Activated naive CD4-positive, alpha-beta T cell treated with anti-CD3 and anti-CD28 coated beads, Interleukin-2, amount 10 ng/mL, durations not matched to agents 7 days and 5 days (primary cell): ENCODE measurements around the gene ELP5.

Experiments used
- CTCF ChIA-PET: fragments of 350-600 bp; sonication (Branson Sonifier 250); formaldehyde crosslinking; loops from one replicate; lab custom pipeline; 2021; ENCODE audit warnings: antibody characterized with exemption; lab: Charles Lee
- DNase-seq: peaks from one replicate; pipeline ENCODE4 v3.0.0-alpha.2; 2020
- H3K27ac Mint-ChIP-seq: one replicate; pipeline ENCODE4 v1.8.0; 2021; ENCODE audit warnings: mild to moderate bottlenecking, moderate library complexity, mixed read lengths
- H3K27me3 Mint-ChIP-seq: one replicate; pipeline ENCODE4 v1.8.0; 2021; ENCODE audit warnings: mild to moderate bottlenecking, mixed read lengths
- H3K36me3 Mint-ChIP-seq: one replicate; pipeline ENCODE4 v1.8.0; 2021; ENCODE audit warnings: mixed read lengths
- H3K4me1 Mint-ChIP-seq: one replicate; pipeline ENCODE4 v1.8.0; 2021; ENCODE audit warnings: mixed read lengths
- H3K4me3 Mint-ChIP-seq: one replicate; pipeline ENCODE4 v1.8.0; 2021; ENCODE audit warnings: mild to moderate bottlenecking, moderate library complexity, mixed read lengths
- H3K9me3 Mint-ChIP-seq: one replicate; pipeline ENCODE4 v1.8.0; 2021; ENCODE audit warnings: mixed read lengths

Gene ELP5

GRCh38 chr17:7223375-7223774 is 28.6 kb upstream of the ELP5 start:
- Mint-ChIP-seq H3K9me3 (no peaks in the 10 kb centered on the region), H3K4me1 (peaks cover 37% of the 10 kb centered on the region), H3K27ac (no peak overlapping the region), H3K4me3 (no peak overlapping the region), H3K36me3 (peaks cover 41% of the 10 kb centered on the region), H3K27me3 (peaks cover 8% of the 10 kb centered on the region)
- CTCF ChIA-PET = interaction anchor here (0.5 kb wide), 1 partner anchor 169 kb away, joined by 3 read pairs; no protein-coding TSS in a partner anchor
- DNase-seq = no peak

GRCh38 chr17:7224110-7224509 is 27.9 kb upstream of the ELP5 start:
- Mint-ChIP-seq H3K36me3 (peaks cover 45% of the 10 kb centered on the region), H3K4me3 (no peak overlapping the region), H3K27ac (no peak overlapping the region), H3K27me3 (peaks cover 4% of the 10 kb centered on the region), H3K4me1 (peaks cover 31% of the 10 kb centered on the region), H3K9me3 (no peaks in the 10 kb centered on the region)
- DNase-seq = no peak
- CTCF ChIA-PET = no interaction called here

- peaks cover under 1% of the 10 kb centered on the region for H3K27me3 Mint-ChIP-seq
- H3K27ac Mint-ChIP-seq = no peak overlapping the region
- H3K9me3 Mint-ChIP-seq = no peaks in the 10 kb centered on the region
- CTCF ChIA-PET = no interaction called here
- no peak overlapping the region for H3K4me3 Mint-ChIP-seq
- peaks cover 25% of the 10 kb centered on the region for H3K4me1 Mint-ChIP-seq
- H3K36me3 Mint-ChIP-seq = peaks cover 49% of the 10 kb centered on the region
- no peak for DNase-seq
Measured at GRCh38 chr17:7224661-7225111, 27.3 kb upstream of the ELP5 start.

GRCh38 chr17:7225711-7226331 is 26.2 kb upstream of the ELP5 start:
- Mint-ChIP-seq H3K9me3 (no peaks in the 10 kb centered on the region), H3K36me3 (peaks cover 56% of the 10 kb centered on the region)

GRCh38 chr17:7226721-7227710 is 25.0 kb upstream of the ELP5 start:
- Mint-ChIP-seq H3K27ac (no peak overlapping the region), H3K4me3 (no peak overlapping the region), H3K36me3 (peaks cover 53% of the 10 kb centered on the region), H3K9me3 (no peaks in the 10 kb centered on the region), H3K27me3 (no peaks in the 10 kb centered on the region), H3K4me1 (peaks cover 6% of the 10 kb centered on the region)
- no peak for DNase-seq
- CTCF ChIA-PET = no interaction called here

More at GRCh38 chr17:7225711-7226331, 26.2 kb upstream of the ELP5 start:
- CTCF ChIA-PET = no interaction called here
- no peak overlapping the region for H3K27ac Mint-ChIP-seq
- no peak for DNase-seq
- H3K4me3 Mint-ChIP-seq = no peak overlapping the region
- H3K4me1 Mint-ChIP-seq = peaks cover 16% of the 10 kb centered on the region
- no peaks in the 10 kb centered on the region for H3K27me3 Mint-ChIP-seq

- Mint-ChIP-seq H3K27me3 (no peaks in the 10 kb centered on the region), H3K4me1 (peaks cover 22% of the 10 kb centered on the region), H3K27ac (no peak overlapping the region), H3K36me3 (peaks cover 45% of the 10 kb centered on the region), H3K9me3 (no peaks in the 10 kb centered on the region), H3K4me3 (no peak overlapping the region)
- CTCF ChIA-PET = no interaction called here
- DNase-seq = no peak
Measured at GRCh38 chr17:7228920-7229319, 23.1 kb upstream of the ELP5 start.

- Mint-ChIP-seq H3K27ac (no peak overlapping the region), H3K27me3 (no peaks in the 10 kb centered on the region), H3K36me3 (peaks cover 45% of the 10 kb centered on the region), H3K4me1 (peaks cover 24% of the 10 kb centered on the region), H3K9me3 (no peaks in the 10 kb centered on the region), H3K4me3 (no peak overlapping the region)
- no peak for DNase-seq
- CTCF ChIA-PET = interaction anchor here (1.5 kb wide), 1 partner anchor 9 kb away, joined by 5 read pairs; no protein-coding TSS in a partner anchor
Measured at GRCh38 chr17:7229504-7229903, 22.5 kb upstream of the ELP5 start.

- H3K4me1 Mint-ChIP-seq = peaks cover 50% of the 10 kb centered on the region
- H3K36me3 Mint-ChIP-seq = peaks cover 61% of the 10 kb centered on the region
Measured at GRCh38 chr17:7232114-7232513, 19.9 kb upstream of the ELP5 start.

GRCh38 chr17:7233701-7234082 is 18.3 kb upstream of the ELP5 start:
- Mint-ChIP-seq H3K36me3 (peaks cover 59% of the 10 kb centered on the region), H3K4me3 (peak overlapping the region; percentile 98), H3K27ac (peak overlapping the region; percentile 88), H3K27me3 (no peaks in the 10 kb centered on the region), H3K9me3 (no peaks in the 10 kb centered on the region), H3K4me1 (peaks cover 51% of the 10 kb centered on the region)
- CTCF ChIA-PET = interaction anchor here (1.0 kb wide), 1 partner anchor 19 kb away, joined by 4 read pairs; no protein-coding TSS in a partner anchor
- no peak for DNase-seq

More at GRCh38 chr17:7232114-7232513, 19.9 kb upstream of the ELP5 start:
- no peak for DNase-seq
- no peaks in the 10 kb centered on the region for H3K27me3 Mint-ChIP-seq
- CTCF ChIA-PET = no interaction called here
- no peak overlapping the region for H3K27ac Mint-ChIP-seq
- no peaks in the 10 kb centered on the region for H3K9me3 Mint-ChIP-seq
- peak overlapping the region; percentile 98 for H3K4me3 Mint-ChIP-seq

- H3K36me3 Mint-ChIP-seq = peaks cover 56% of the 10 kb centered on the region
- CTCF ChIA-PET = interaction anchor here (1.0 to 1.1 kb wide), 2 partner anchors 20 to 62 kb away, joined by 3 to 4 read pairs; no protein-coding TSS in a partner anchor
Measured at GRCh38 chr17:7234083-7234951, 17.7 kb upstream of the ELP5 start, which contains the start of gene DVL2. Gene DVL2 (minus strand): TSS chr17:7234517. CDS start chr17:7234262, 255 bp downstream.

GRCh38 chr17:7235693-7236665 is 16.0 kb upstream of the ELP5 start:
- CTCF ChIA-PET = interaction anchor here (0.8 to 1.1 kb wide), 3 partner anchors 15 to 60 kb away, joined by 3 read pairs; no protein-coding TSS in a partner anchor
- peak overlapping the region; percentile 98 for H3K4me3 Mint-ChIP-seq
- no peaks in the 10 kb centered on the region for H3K9me3 Mint-ChIP-seq
- no peak for DNase-seq
- peak overlapping the region; percentile 88 for H3K27ac Mint-ChIP-seq
- H3K4me1 Mint-ChIP-seq = peaks cover 65% of the 10 kb centered on the region
- H3K36me3 Mint-ChIP-seq = peaks cover 54% of the 10 kb centered on the region
- no peaks in the 10 kb centered on the region for H3K27me3 Mint-ChIP-seq

More at GRCh38 chr17:7234083-7234951, 17.7 kb upstream of the ELP5 start, which contains the start of gene DVL2:
- H3K9me3 Mint-ChIP-seq = no peaks in the 10 kb centered on the region
- H3K4me3 Mint-ChIP-seq = peak within 1 kb of the TSS; percentile 98
- peaks cover 51% of the 10 kb centered on the region for H3K4me1 Mint-ChIP-seq
- DNase-seq = peak; percentile 96
- peak within 1 kb of the TSS; percentile 88 for H3K27ac Mint-ChIP-seq
- no peaks in the 10 kb centered on the region for H3K27me3 Mint-ChIP-seq

- peaks cover 73% of the 10 kb centered on the region for H3K4me1 Mint-ChIP-seq
- no peaks in the 10 kb centered on the region for H3K27me3 Mint-ChIP-seq
- H3K9me3 Mint-ChIP-seq = no peaks in the 10 kb centered on the region
- CTCF ChIA-PET = interaction anchor here (1.1 to 2.3 kb wide), 2 partner anchors 16 kb away, joined by 3 to 10 read pairs; partner anchors contain the start of gene ACADVL
- DNase-seq = no peak
- H3K27ac Mint-ChIP-seq = peak overlapping the region; percentile 98
- peak overlapping the region; percentile 94 for H3K4me3 Mint-ChIP-seq
- peaks cover 62% of the 10 kb centered on the region for H3K36me3 Mint-ChIP-seq
Measured at GRCh38 chr17:7236808-7237207, 15.2 kb upstream of the ELP5 start.
